Measurements from ENCODE around the gene LRSAM1.

The LRSAM1 gene

DNA sequence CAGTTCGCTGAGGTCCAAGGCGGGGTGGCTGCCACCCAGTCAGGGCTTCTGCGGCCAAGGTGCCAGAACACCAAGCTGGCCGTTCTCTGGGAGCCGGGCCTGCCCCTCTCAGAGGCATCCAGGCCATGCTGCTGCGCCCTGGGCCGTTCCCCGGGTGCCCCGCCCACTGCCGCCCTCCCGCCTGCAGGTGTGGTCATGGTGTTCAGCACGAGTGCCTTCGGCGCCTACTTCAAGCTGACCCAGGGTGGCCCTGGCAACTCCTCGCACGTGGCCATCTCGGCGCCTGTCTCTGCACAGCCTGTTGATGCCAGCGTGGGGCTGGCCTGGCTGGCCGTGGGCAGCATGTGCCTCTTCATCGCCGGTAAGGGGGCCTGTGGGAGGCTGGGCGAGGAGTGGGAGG lies 46.7 kb upstream of the LRSAM1 start:
- H3K9ac ChIP-seq (ENCODE audit: low read length), result no peak overlapping the region
- no peak overlapping the region for H3K4me3 ChIP-seq (ENCODE audit: insufficient read depth, low read length, poor library complexity, severe bottlenecking)
- no peaks in the 10 kb centered on the region for H4K20me1 ChIP-seq (ENCODE audit: low read depth, low read length)
- H3K9me2 ChIP-seq (replicated peaks; ENCODE audit: insufficient read depth, low read length), result no peaks in the 10 kb centered on the region
- no peaks in the 10 kb centered on the region for H3K79me2 ChIP-seq (ENCODE audit: insufficient read depth, low read length)
- no peak overlapping the region for H3K27ac ChIP-seq (ENCODE audit: low read depth, low read length)
- no peak overlapping the region for H2AFZ ChIP-seq (ENCODE audit: low read depth, low read length, severe bottlenecking)
- no peaks in the 10 kb centered on the region for H3K9me3 ChIP-seq (ENCODE audit: insufficient read depth, low read length)
- no peaks in the 10 kb centered on the region for H3K27me3 ChIP-seq (ENCODE audit: low read length)
- no peaks in the 10 kb centered on the region for H3K36me3 ChIP-seq (ENCODE audit: low read length)
- H3K4me2 ChIP-seq (ENCODE audit: low read depth, low read length, poor library complexity, severe bottlenecking), result no peak overlapping the region
- H3F3A ChIP-seq (ENCODE audit: insufficient read depth), result no peaks in the 10 kb centered on the region
- no peak for TF ChIP-seq EZH2phosphoT487 (conservative IDR thresholded peaks at IDR 0.05; ENCODE audit: low read length)
- TF ChIP-seq, protein P1, sequence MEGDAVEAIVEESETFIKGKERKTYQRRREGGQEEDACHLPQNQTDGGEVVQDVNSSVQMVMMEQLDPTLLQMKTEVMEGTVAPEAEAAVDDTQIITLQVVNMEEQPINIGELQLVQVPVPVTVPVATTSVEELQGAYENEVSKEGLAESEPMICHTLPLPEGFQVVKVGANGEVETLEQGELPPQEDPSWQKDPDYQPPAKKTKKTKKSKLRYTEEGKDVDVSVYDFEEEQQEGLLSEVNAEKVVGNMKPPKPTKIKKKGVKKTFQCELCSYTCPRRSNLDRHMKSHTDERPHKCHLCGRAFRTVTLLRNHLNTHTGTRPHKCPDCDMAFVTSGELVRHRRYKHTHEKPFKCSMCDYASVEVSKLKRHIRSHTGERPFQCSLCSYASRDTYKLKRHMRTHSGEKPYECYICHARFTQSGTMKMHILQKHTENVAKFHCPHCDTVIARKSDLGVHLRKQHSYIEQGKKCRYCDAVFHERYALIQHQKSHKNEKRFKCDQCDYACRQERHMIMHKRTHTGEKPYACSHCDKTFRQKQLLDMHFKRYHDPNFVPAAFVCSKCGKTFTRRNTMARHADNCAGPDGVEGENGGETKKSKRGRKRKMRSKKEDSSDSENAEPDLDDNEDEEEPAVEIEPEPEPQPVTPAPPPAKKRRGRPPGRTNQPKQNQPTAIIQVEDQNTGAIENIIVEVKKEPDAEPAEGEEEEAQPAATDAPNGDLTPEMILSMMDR (IDR thresholded peaks at IDR 0.05; ENCODE audit: insufficient read depth, low read length, poor library complexity, severe bottlenecking), result no peak

DNA sequence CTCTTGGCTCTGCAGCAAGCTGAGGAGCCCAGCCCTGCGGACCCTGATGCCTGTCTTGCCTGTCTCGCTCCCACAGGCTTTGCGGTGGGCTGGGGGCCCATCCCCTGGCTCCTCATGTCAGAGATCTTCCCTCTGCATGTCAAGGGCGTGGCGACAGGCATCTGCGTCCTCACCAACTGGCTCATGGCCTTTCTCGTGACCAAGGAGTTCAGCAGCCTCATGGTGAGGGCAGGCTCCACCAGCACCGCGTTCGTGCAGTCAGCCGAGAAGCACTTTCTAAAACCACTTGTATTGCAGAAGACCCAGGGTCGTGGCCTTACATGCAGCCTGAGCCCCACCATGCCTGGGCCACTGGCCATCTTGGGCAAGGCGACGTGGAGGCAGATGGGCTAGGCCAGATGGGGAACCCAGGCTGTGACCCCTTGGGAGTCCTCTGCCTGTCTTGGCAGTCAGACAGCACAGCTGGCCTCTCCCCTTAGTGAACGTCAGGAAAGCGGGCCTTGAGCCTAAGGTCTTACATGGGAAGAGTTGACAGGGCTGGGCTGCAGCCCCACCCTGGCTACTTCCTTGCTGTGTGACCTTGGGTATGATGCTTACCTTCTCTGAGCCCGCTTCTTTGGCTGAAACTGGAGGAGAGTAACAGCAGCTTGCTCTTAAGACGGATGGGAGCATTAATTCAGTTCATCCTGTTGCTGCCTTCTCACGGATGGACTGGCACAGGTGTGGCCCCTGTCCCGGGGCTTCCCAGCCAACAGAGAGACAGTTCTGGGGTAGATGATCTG lies 45.8 kb upstream of the LRSAM1 start:
- Histone ChIP-seq H3F3A (ENCODE audit: insufficient read depth) (no peaks in the 10 kb centered on the region), H4K20me1 (ENCODE audit: low read depth, low read length) (no peaks in the 10 kb centered on the region), H3K9me2 (replicated peaks; ENCODE audit: insufficient read depth, low read length) (no peaks in the 10 kb centered on the region), H3K4me3 (ENCODE audit: insufficient read depth, low read length, poor library complexity, severe bottlenecking) (no peak overlapping the region), H3K79me2 (ENCODE audit: insufficient read depth, low read length) (no peaks in the 10 kb centered on the region), H3K9ac (ENCODE audit: low read length) (no peak overlapping the region), H2AFZ (ENCODE audit: low read depth, low read length, severe bottlenecking) (no peak overlapping the region), H3K36me3 (ENCODE audit: low read length) (no peaks in the 10 kb centered on the region), H3K27ac (ENCODE audit: low read depth, low read length) (no peak overlapping the region), H3K9me3 (ENCODE audit: insufficient read depth, low read length) (no peaks in the 10 kb centered on the region), H3K27me3 (ENCODE audit: low read length) (no peaks in the 10 kb centered on the region), H3K4me2 (ENCODE audit: low read depth, low read length, poor library complexity, severe bottlenecking) (no peak overlapping the region)
- TF ChIP-seq, protein P1 (IDR thresholded peaks at IDR 0.05; ENCODE audit: insufficient read depth, low read length, poor library complexity, severe bottlenecking), result no peak
- no peak for TF ChIP-seq EZH2phosphoT487 (conservative IDR thresholded peaks at IDR 0.05; ENCODE audit: low read length)

GRCh38 chr9:127406799-127407491 lies 44.4 kb upstream of the LRSAM1 start:
- Histone ChIP-seq H3K4me2 (ENCODE audit: low read depth, low read length, poor library complexity, severe bottlenecking) (no peak overlapping the region), H3K36me3 (ENCODE audit: low read length) (no peaks in the 10 kb centered on the region), H3F3A (ENCODE audit: insufficient read depth) (no peaks in the 10 kb centered on the region), H3K9me2 (replicated peaks; ENCODE audit: insufficient read depth, low read length) (no peaks in the 10 kb centered on the region), H3K27me3 (ENCODE audit: low read length) (no peaks in the 10 kb centered on the region), H3K9me3 (ENCODE audit: insufficient read depth, low read length) (no peaks in the 10 kb centered on the region), H3K9ac (ENCODE audit: low read length) (no peak overlapping the region), H3K27ac (ENCODE audit: low read depth, low read length) (no peak overlapping the region), H3K4me3 (ENCODE audit: insufficient read depth, low read length, poor library complexity, severe bottlenecking) (no peak overlapping the region), H2AFZ (ENCODE audit: low read depth, low read length, severe bottlenecking) (no peak overlapping the region), H4K20me1 (ENCODE audit: low read depth, low read length) (no peaks in the 10 kb centered on the region), H3K79me2 (ENCODE audit: insufficient read depth, low read length) (no peaks in the 10 kb centered on the region)
- TF ChIP-seq, protein P1 (IDR thresholded peaks at IDR 0.05; ENCODE audit: insufficient read depth, low read length, poor library complexity, severe bottlenecking), result no peak
- TF ChIP-seq EZH2phosphoT487 (conservative IDR thresholded peaks at IDR 0.05; ENCODE audit: low read length), result no peak

All from SU-DHL-6 (cell line).